HG02885 (cell line): Measurements from ENCODE around the gene STAT2.
"Not testable (repeated sequence)": the region's sequence is repeated elsewhere in the genome, so short reads cannot be mapped to it uniquely, and the experiment has no call there.

Experiments
- ATAC-seq: cut with Tn5 transposase; IDR thresholded peaks from one replicate; pipeline ENCODE4 v1.9.1; 2021; ENCODE audit warnings: mild to moderate bottlenecking; ENCODE audit not compliant: unreplicated experiment, poor library complexity

STAT2 gene

GRCh38 chr12:56359851-56360767 lies at the start of gene STAT2:
Gene STAT2 (minus strand): TSS chr12:56360107. CDS start chr12:56356571, 3,536 bp downstream.
- ATAC-seq: peak; percentile 96

- no peak for ATAC-seq
These were observed 49.0 kb upstream of the STAT2 start for GRCh38 chr12:56408799-56409417.

- not testable (repeated sequence) for ATAC-seq
These were observed 44.3 kb upstream of the STAT2 start for GRCh38 chr12:56404227-56404626.

- not testable (repeated sequence) for ATAC-seq
These were observed 41.7 kb upstream of the STAT2 start for GRCh38 chr12:56401612-56402011.

GRCh38 chr12:56401125-56401524 lies 41.2 kb upstream of the STAT2 start:
- not testable (repeated sequence) for ATAC-seq

GRCh38 chr12:56399466-56399865 lies 39.6 kb upstream of the STAT2 start:
- ATAC-seq: not testable (repeated sequence)

GRCh38 chr12:56398324-56398723 lies 38.4 kb upstream of the STAT2 start:
- no peak for ATAC-seq

- ATAC-seq: no peak
These were observed 32.4 kb upstream of the STAT2 start for GRCh38 chr12:56392331-56392730.

- ATAC-seq: no peak
These were observed 31.8 kb upstream of the STAT2 start for GRCh38 chr12:56391721-56392120.

GRCh38 chr12:56389412-56389811 lies 29.5 kb upstream of the STAT2 start:
- no peak for ATAC-seq

- no peak for ATAC-seq
These were observed 27.3 kb upstream of the STAT2 start for GRCh38 chr12:56387152-56387736.

GRCh38 chr12:56385873-56386272 lies 26.0 kb upstream of the STAT2 start:
- no peak for ATAC-seq

GRCh38 chr12:56382611-56383010 lies 22.7 kb upstream of the STAT2 start:
- ATAC-seq: no peak

- no peak for ATAC-seq
These were observed 18.0 kb upstream of the STAT2 start for GRCh38 chr12:56377989-56378316.

GRCh38 chr12:56377310-56377988 lies 17.5 kb upstream of the STAT2 start:
- no peak for ATAC-seq

GRCh38 chr12:56375598-56376434 lies 15.9 kb upstream of the STAT2 start:
- peak; percentile 72 for ATAC-seq

- peak; percentile 40 for ATAC-seq
These were observed 15.1 kb upstream of the STAT2 start for GRCh38 chr12:56374726-56375597.

GRCh38 chr12:56373515-56373914 lies 13.6 kb upstream of the STAT2 start:
- ATAC-seq: no peak

- ATAC-seq: no peak
These were observed 7.0 kb upstream of the STAT2 start for GRCh38 chr12:56366948-56367347.
